Astrocyte (in vitro differentiated cells and primary cell): Measurements from ENCODE around the gene SNRNP70. TPM values are rescaled to one million over a fixed set of nuclear protein-coding genes. Genes with fewer than 3 reads are reported as not detected.
A peak's percentile ranks its signal among the peaks of the same experiment; 100 is the strongest.

Experiments used
- DNase-seq: peaks from one replicate; pipeline ENCODE4 v3.0.0-alpha.2; 2010; ENCODE audit warnings: low read depth
- FAIRE-seq: peaks from 2 replicates; lab custom pipeline; 2011; peaks lifted over from hg19 to GRCh38; lab: Jason Lieb, UNC
- H2AFZ ChIP-seq: 2 replicates; pipeline ENCODE4 v1.6.0; 2012; ENCODE audit warnings: low read depth, low read length, inconsistent platforms
- H3K27ac ChIP-seq: 2 replicates; pipeline ENCODE4 v1.5.1; 2011; ENCODE audit warnings: low read depth, low read length, inconsistent platforms
- H3K27me3 ChIP-seq: 2 replicates; pipeline ENCODE4 v1.6.0; 2011; ENCODE audit warnings: low read length, inconsistent platforms; ENCODE audit not compliant: insufficient read depth
- H3K36me3 ChIP-seq: 2 replicates; pipeline ENCODE4 v1.5.1; 2011; ENCODE audit warnings: low read length, inconsistent platforms; ENCODE audit not compliant: insufficient read depth
- H3K4me1 ChIP-seq: 2 replicates; pipeline ENCODE4 v1.5.1; 2011; ENCODE audit warnings: low read length, inconsistent platforms; ENCODE audit not compliant: insufficient read depth
- H3K4me2 ChIP-seq: 2 replicates; pipeline ENCODE4 v1.6.0; 2012; ENCODE audit warnings: low read length, inconsistent platforms
- H3K4me3 ChIP-seq: 2 replicates; pipeline ENCODE4 v1.5.1; 2011; ENCODE audit warnings: low read depth, mild to moderate bottlenecking, low read length, inconsistent platforms; ENCODE audit not compliant: insufficient read depth
- H3K79me2 ChIP-seq: 2 replicates; pipeline ENCODE4 v1.6.0; 2012; ENCODE audit warnings: mild to moderate bottlenecking, low read length, inconsistent platforms; ENCODE audit not compliant: insufficient read depth
- H3K9ac ChIP-seq: 2 replicates; pipeline ENCODE4 v1.6.0; 2012; ENCODE audit warnings: mild to moderate bottlenecking, low read length, inconsistent platforms
- H3K9me3 ChIP-seq: 2 replicates; pipeline ENCODE4 v1.5.1; 2012; ENCODE audit warnings: low read depth, mild to moderate bottlenecking, low read length, inconsistent platforms; ENCODE audit not compliant: insufficient read depth
- H4K20me1 ChIP-seq: 2 replicates; pipeline ENCODE4 v1.6.0; 2012; ENCODE audit warnings: low read length, inconsistent platforms; ENCODE audit not compliant: insufficient read depth
- H3K27ac Mint-ChIP-seq: one replicate; pipeline ENCODE4 v1.8.0; 2021; ENCODE audit warnings: mild to moderate bottlenecking, mixed read lengths; ENCODE audit not compliant: unreplicated experiment
- H3K27me3 Mint-ChIP-seq: one replicate; pipeline ENCODE4 v1.8.0; 2021; ENCODE audit warnings: low read depth, mixed read lengths; ENCODE audit not compliant: unreplicated experiment
- H3K36me3 Mint-ChIP-seq: one replicate; pipeline ENCODE4 v1.8.0; 2021; ENCODE audit warnings: low read depth, mixed read lengths; ENCODE audit not compliant: unreplicated experiment
- H3K4me1 Mint-ChIP-seq: one replicate; pipeline ENCODE4 v1.8.0; 2021; ENCODE audit warnings: low read depth, mixed read lengths; ENCODE audit not compliant: unreplicated experiment
- H3K4me3 Mint-ChIP-seq: one replicate; pipeline ENCODE4 v1.8.0; 2021; ENCODE audit warnings: mild to moderate bottlenecking, moderate library complexity, mixed read lengths; ENCODE audit not compliant: unreplicated experiment
- H3K9me3 Mint-ChIP-seq: one replicate; pipeline ENCODE4 v1.8.0; 2021; ENCODE audit warnings: mild to moderate bottlenecking, mixed read lengths; ENCODE audit not compliant: unreplicated experiment
- EZH2 ChIP-seq: IDR thresholded peaks from 2 replicates; pipeline ENCODE4 v1.6.1; 2012; ENCODE audit warnings: mild to moderate bottlenecking, low read length, inconsistent platforms; ENCODE audit not compliant: insufficient read depth
- total RNA-seq: library from RNA; stranded (reverse); gene quantifications from 2 replicates; pipeline ENCODE4 v1.2.1, GENCODE V29; 2021
- TF ChIP-seq, protein P1 (sequence below): IDR thresholded peaks from 2 replicates; pipeline ENCODE4 v1.5.1; 2011; ENCODE audit warnings: low read depth, mild to moderate bottlenecking, inconsistent platforms, low read length, moderate library complexity; ENCODE audit not compliant: insufficient read depth

SNRNP70 gene
- total RNA-seq, 1 donor from 2014 or later = 177 TPM

- peaks cover 23% of the 10 kb centered on the region for H3K36me3 ChIP-seq
- Mint-ChIP-seq H3K4me3 (peak overlapping the region; percentile 99), H3K4me1 (peaks cover 4% of the 10 kb centered on the region), H3K36me3 (peaks cover 18% of the 10 kb centered on the region), H3K27me3 (no peaks in the 10 kb centered on the region), H3K27ac (peak overlapping the region; percentile 95), H3K9me3 (no peaks in the 10 kb centered on the region)
- H4K20me1 ChIP-seq = peaks cover 54% of the 10 kb centered on the region
- H3K27ac ChIP-seq = peak overlapping the region; percentile 91
- H3K4me2 ChIP-seq = peak overlapping the region; percentile 95
- H3K4me1 ChIP-seq = peaks cover 19% of the 10 kb centered on the region
- DNase-seq = no peak
- peaks cover 3% of the 10 kb centered on the region for H3K9me3 ChIP-seq
- no peaks in the 10 kb centered on the region for H3K27me3 ChIP-seq
- TF ChIP-seq, protein P1, sequence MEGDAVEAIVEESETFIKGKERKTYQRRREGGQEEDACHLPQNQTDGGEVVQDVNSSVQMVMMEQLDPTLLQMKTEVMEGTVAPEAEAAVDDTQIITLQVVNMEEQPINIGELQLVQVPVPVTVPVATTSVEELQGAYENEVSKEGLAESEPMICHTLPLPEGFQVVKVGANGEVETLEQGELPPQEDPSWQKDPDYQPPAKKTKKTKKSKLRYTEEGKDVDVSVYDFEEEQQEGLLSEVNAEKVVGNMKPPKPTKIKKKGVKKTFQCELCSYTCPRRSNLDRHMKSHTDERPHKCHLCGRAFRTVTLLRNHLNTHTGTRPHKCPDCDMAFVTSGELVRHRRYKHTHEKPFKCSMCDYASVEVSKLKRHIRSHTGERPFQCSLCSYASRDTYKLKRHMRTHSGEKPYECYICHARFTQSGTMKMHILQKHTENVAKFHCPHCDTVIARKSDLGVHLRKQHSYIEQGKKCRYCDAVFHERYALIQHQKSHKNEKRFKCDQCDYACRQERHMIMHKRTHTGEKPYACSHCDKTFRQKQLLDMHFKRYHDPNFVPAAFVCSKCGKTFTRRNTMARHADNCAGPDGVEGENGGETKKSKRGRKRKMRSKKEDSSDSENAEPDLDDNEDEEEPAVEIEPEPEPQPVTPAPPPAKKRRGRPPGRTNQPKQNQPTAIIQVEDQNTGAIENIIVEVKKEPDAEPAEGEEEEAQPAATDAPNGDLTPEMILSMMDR = no peak
- TF ChIP-seq EZH2 = no peak
- peak overlapping the region; percentile 81 for H3K4me3 ChIP-seq
- H3K79me2 ChIP-seq = peaks cover 58% of the 10 kb centered on the region
- H3K9ac ChIP-seq = peak overlapping the region; percentile 94
- no peak for FAIRE-seq
- no peak overlapping the region for H2AFZ ChIP-seq
These were observed 1.0 kb downstream of the SNRNP70 start for GRCh38 chr19:49086296-49086695.

GRCh38 chr19:49091391-49092038 lies 6.3 kb downstream of the SNRNP70 start:
- H3K4me3 Mint-ChIP-seq = no peak overlapping the region
- no peak for FAIRE-seq

More at GRCh38 chr19:49091391-49092038, 6.3 kb downstream of the SNRNP70 start:
- Histone ChIP-seq H3K4me2 (no peak overlapping the region), H2AFZ (no peak overlapping the region), H3K36me3 (peaks cover 42% of the 10 kb centered on the region), H3K9ac (no peak overlapping the region), H3K4me3 (no peak overlapping the region), H3K79me2 (peaks cover 84% of the 10 kb centered on the region), H3K27ac (no peak overlapping the region), H3K4me1 (peaks cover 9% of the 10 kb centered on the region), H3K9me3 (no peaks in the 10 kb centered on the region), H4K20me1 (peaks cover 88% of the 10 kb centered on the region), H3K27me3 (no peaks in the 10 kb centered on the region)
- no peaks in the 10 kb centered on the region for H3K27me3 Mint-ChIP-seq
- no peaks in the 10 kb centered on the region for H3K9me3 Mint-ChIP-seq
- TF ChIP-seq, protein P1 = no peak
- TF ChIP-seq EZH2 = no peak
- peaks cover 4% of the 10 kb centered on the region for H3K4me1 Mint-ChIP-seq
- no peak overlapping the region for H3K27ac Mint-ChIP-seq
- DNase-seq = no peak
- peaks cover 24% of the 10 kb centered on the region for H3K36me3 Mint-ChIP-seq
